ENCODE measurements around the gene MALL. TPM values are rescaled to one million over a fixed set of nuclear protein-coding genes. Genes with fewer than 3 reads are reported as not detected.

MALL gene
- 9.3 and 10.2 TPM in 2 replicates for total RNA-seq (2014; rRNA removed; shearing (Covaris generic))
- 5.3 and 5.9 TPM in 2 replicates for polyA plus RNA-seq (2016; fragmentation: Nextera tagmentation; extraction: Ambion mirVana)
- long read RNA-seq, result 0 reads

- Histone ChIP-seq H3K9me2 (ENCODE audit: insufficient read depth) (no peaks in the 10 kb centered on the region), H3K79me2 (replicated peaks; ENCODE audit: insufficient read depth) (no peaks in the 10 kb centered on the region), H3K36me3 (ENCODE audit: insufficient read depth) (no peaks in the 10 kb centered on the region), H3K27me3 (ENCODE audit: insufficient read depth) (peaks cover 42% of the 10 kb centered on the region), H3K4me2 (peak within 1 kb of the TSS; percentile 87), H2AFZ (peak within 1 kb of the TSS; percentile 95), H3K4me1 (ENCODE audit: insufficient read depth) (no peaks in the 10 kb centered on the region), H3F3A (replicated peaks; ENCODE audit: low read depth) (no peaks in the 10 kb centered on the region), H4K20me1 (replicated peaks; ENCODE audit: insufficient read depth) (no peaks in the 10 kb centered on the region), H3K4me3 (peak within 1 kb of the TSS; percentile 70), H3K27ac (ENCODE audit: low read depth) (no peak within 1 kb of the TSS)
- Mint-ChIP-seq H3K27me3 (ENCODE audit: insufficient read depth, low read depth, poor library complexity) (peaks cover 35% of the 10 kb centered on the region), H3K9me3 (no peaks in the 10 kb centered on the region; the same call in 2 of the 3 replicates), H3K4me3 (peak within 1 kb of the TSS; percentile 70), H3K27ac (no peak within 1 kb of the TSS), H3K4me1 (peaks cover 11% of the 10 kb centered on the region; the same call in 2 of the 3 replicates), H3K36me3 (ENCODE audit: low read depth) (no peaks in the 10 kb centered on the region)
- TF ChIP-seq POLR2AphosphoS5 (IDR thresholded peaks at IDR 0.05; ENCODE audit: low read depth), result no peak
- no peak for TF ChIP-seq STAT1 (IDR thresholded peaks at IDR 0.05; ENCODE audit: unreplicated experiment)
- no peak for TF ChIP-seq JUNB (IDR thresholded peaks at IDR 0.05; ENCODE audit: unreplicated experiment)
- TF ChIP-seq, protein P1, sequence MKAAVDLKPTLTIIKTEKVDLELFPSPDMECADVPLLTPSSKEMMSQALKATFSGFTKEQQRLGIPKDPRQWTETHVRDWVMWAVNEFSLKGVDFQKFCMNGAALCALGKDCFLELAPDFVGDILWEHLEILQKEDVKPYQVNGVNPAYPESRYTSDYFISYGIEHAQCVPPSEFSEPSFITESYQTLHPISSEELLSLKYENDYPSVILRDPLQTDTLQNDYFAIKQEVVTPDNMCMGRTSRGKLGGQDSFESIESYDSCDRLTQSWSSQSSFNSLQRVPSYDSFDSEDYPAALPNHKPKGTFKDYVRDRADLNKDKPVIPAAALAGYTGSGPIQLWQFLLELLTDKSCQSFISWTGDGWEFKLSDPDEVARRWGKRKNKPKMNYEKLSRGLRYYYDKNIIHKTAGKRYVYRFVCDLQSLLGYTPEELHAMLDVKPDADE (IDR thresholded peaks at IDR 0.05), result no peak
- TF ChIP-seq NANOG (IDR thresholded peaks at IDR 0.05; ENCODE audit: borderline replicate concordance), result no peak
- TF ChIP-seq CTCF (conservative IDR thresholded peaks at IDR 0.05; ENCODE audit: low read depth in 2 of 2), result no peak
- TF ChIP-seq REST (IDR thresholded peaks at IDR 0.05; ENCODE audit: unreplicated experiment), result no peak
- TF ChIP-seq EZH2 (IDR thresholded peaks at IDR 0.05; ENCODE audit: low read depth, unreplicated experiment), result no peak
- TF ChIP-seq CREB1 (CRISPR knock-in tag; IDR thresholded peaks at IDR 0.05; ENCODE audit: low read depth), result no peak
- TF ChIP-seq ZNF331 (CRISPR knock-in tag; IDR thresholded peaks at IDR 0.05; ENCODE audit: low read depth), result no peak
- no peak for TF ChIP-seq EZH2phosphoT487 (IDR thresholded peaks at IDR 0.05; ENCODE audit: unreplicated experiment)
- TF ChIP-seq, protein P2, sequence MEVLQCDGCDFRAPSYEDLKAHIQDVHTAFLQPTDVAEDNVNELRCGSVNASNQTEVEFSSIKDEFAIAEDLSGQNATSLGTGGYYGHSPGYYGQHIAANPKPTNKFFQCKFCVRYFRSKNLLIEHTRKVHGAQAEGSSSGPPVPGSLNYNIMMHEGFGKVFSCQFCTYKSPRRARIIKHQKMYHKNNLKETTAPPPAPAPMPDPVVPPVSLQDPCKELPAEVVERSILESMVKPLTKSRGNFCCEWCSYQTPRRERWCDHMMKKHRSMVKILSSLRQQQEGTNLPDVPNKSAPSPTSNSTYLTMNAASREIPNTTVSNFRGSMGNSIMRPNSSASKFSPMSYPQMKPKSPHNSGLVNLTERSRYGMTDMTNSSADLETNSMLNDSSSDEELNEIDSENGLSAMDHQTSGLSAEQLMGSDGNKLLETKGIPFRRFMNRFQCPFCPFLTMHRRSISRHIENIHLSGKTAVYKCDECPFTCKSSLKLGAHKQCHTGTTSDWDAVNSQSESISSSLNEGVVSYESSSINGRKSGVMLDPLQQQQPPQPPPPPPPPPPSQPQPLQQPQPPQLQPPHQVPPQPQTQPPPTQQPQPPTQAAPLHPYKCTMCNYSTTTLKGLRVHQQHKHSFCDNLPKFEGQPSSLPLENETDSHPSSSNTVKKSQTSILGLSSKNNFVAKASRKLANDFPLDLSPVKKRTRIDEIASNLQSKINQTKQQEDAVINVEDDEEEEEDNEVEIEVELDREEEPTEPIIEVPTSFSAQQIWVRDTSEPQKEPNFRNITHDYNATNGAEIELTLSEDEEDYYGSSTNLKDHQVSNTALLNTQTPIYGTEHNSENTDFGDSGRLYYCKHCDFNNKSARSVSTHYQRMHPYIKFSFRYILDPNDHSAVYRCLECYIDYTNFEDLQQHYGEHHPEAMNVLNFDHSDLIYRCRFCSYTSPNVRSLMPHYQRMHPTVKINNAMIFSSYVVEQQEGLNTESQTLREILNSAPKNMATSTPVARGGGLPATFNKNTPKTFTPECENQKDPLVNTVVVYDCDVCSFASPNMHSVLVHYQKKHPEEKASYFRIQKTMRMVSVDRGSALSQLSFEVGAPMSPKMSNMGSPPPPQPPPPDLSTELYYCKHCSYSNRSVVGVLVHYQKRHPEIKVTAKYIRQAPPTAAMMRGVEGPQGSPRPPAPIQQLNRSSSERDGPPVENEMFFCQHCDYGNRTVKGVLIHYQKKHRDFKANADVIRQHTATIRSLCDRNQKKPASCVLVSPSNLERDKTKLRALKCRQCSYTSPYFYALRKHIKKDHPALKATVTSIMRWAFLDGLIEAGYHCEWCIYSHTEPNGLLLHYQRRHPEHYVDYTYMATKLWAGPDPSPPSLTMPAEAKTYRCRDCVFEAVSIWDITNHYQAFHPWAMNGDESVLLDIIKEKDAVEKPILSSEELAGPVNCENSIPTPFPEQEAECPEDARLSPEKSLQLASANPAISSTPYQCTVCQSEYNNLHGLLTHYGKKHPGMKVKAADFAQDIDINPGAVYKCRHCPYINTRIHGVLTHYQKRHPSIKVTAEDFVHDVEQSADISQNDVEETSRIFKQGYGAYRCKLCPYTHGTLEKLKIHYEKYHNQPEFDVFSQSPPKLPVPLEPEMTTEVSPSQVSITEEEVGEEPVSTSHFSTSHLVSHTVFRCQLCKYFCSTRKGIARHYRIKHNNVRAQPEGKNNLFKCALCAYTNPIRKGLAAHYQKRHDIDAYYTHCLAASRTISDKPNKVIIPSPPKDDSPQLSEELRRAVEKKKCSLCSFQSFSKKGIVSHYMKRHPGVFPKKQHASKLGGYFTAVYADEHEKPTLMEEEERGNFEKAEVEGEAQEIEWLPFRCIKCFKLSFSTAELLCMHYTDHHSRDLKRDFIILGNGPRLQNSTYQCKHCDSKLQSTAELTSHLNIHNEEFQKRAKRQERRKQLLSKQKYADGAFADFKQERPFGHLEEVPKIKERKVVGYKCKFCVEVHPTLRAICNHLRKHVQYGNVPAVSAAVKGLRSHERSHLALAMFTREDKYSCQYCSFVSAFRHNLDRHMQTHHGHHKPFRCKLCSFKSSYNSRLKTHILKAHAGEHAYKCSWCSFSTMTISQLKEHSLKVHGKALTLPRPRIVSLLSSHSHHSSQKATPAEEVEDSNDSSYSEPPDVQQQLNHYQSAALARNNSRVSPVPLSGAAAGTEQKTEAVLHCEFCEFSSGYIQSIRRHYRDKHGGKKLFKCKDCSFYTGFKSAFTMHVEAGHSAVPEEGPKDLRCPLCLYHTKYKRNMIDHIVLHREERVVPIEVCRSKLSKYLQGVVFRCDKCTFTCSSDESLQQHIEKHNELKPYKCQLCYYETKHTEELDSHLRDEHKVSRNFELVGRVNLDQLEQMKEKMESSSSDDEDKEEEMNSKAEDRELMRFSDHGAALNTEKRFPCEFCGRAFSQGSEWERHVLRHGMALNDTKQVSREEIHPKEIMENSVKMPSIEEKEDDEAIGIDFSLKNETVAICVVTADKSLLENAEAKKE (CRISPR knock-in tag; IDR thresholded peaks at IDR 0.05), result no peak
- TF ChIP-seq ZNF114 (CRISPR knock-in tag; IDR thresholded peaks at IDR 0.05), result no peak
- ATAC-seq (peak; percentile 74), DNase-seq (ENCODE audit: low spot score) (peak; percentile 56)
Observed at GRCh38 chr2:110115291-110116032, at the start of gene MALL. Gene MALL (minus strand): TSS chr2:110115822. CDS start chr2:110115792, 30 bp downstream.

All from GM23338 (cell line).